Measurements from ENCODE around the gene ZNF3.
A peak's percentile ranks its signal among the peaks of the same experiment; 100 is the strongest.

ZNF3 gene

GRCh38 chr7:100088621-100089457 is 7.3 kb upstream of the ZNF3 start, which contains the start of gene COPS6:
TSS of gene COPS6 (plus strand) at chr7:100088969. CDS start at chr7:100088991, 22 bp downstream.
- TF ChIP-seq CTCF (IDR thresholded peaks at IDR 0.05; ENCODE audit: low read depth, low read length, missing control alignments) = no peak
- peak within 1 kb of the TSS; percentile 95 for H3K4me3 ChIP-seq (ENCODE audit: low read depth, low read length)
- no peak for DNase-seq (ENCODE audit: low read depth)

GRCh38 chr7:100088095-100088620 is 6.6 kb upstream of the ZNF3 start:
- no peak for TF ChIP-seq CTCF (IDR thresholded peaks at IDR 0.05; ENCODE audit: low read depth, low read length, missing control alignments)
- no peak for DNase-seq (ENCODE audit: low read depth)
- peak overlapping the region; percentile 95 for H3K4me3 ChIP-seq (ENCODE audit: low read depth, low read length)

GRCh38 chr7:100087055-100087750 is 5.7 kb upstream of the ZNF3 start:
- no peak for TF ChIP-seq CTCF (IDR thresholded peaks at IDR 0.05; ENCODE audit: low read depth, low read length, missing control alignments)
- DNase-seq (ENCODE audit: low read depth) = no peak
- no peak overlapping the region for H3K4me3 ChIP-seq (ENCODE audit: low read depth, low read length)

- no peak for TF ChIP-seq CTCF (IDR thresholded peaks at IDR 0.05; ENCODE audit: low read depth, low read length, missing control alignments)
- no peak overlapping the region for H3K4me3 ChIP-seq (ENCODE audit: low read depth, low read length)
- DNase-seq (ENCODE audit: low read depth) = no peak
These were observed 4.0 kb upstream of the ZNF3 start for GRCh38 chr7:100085515-100085914.

- H3K4me3 ChIP-seq (ENCODE audit: low read depth, low read length) = no peak overlapping the region
- DNase-seq (ENCODE audit: low read depth) = no peak
- TF ChIP-seq CTCF (IDR thresholded peaks at IDR 0.05; ENCODE audit: low read depth, low read length, missing control alignments) = no peak
These were observed 1.5 kb upstream of the ZNF3 start for GRCh38 chr7:100082978-100083377.

GRCh38 chr7:100080907-100081534 is 502 bp downstream of the ZNF3 start:
- peak overlapping the region; percentile 88 for H3K4me3 ChIP-seq (ENCODE audit: low read depth, low read length)
- TF ChIP-seq CTCF (IDR thresholded peaks at IDR 0.05; ENCODE audit: low read depth, low read length, missing control alignments) = no peak
- DNase-seq (ENCODE audit: low read depth) = no peak
